ENCODE measurements around the gene CCNE1. TPM values are rescaled to one million over a fixed set of nuclear protein-coding genes. Genes with fewer than 3 reads are reported as not detected.
A peak's percentile ranks its signal among the peaks of the same experiment; 100 is the strongest.

CCNE1 gene
- total and polyA plus RNA-seq, 2 donors from 2014 or later = 1.3 to 1.4 TPM

GRCh38 chr19:29779921-29780320 is 31.9 kb upstream of the CCNE1 start:
- Histone ChIP-seq H3K27me3 (ENCODE audit: control insufficient read depth, insufficient read depth, low read length) (no peaks in the 10 kb centered on the region), H3K27ac (ENCODE audit: low read depth in 2 of 2, low read length in 2 of 2) (no peak overlapping the region), H3K9ac (ENCODE audit: low read length in 3 of 3) (no peak overlapping the region), H3K4me3 (ENCODE audit: low read length in 3 of 3) (no peak overlapping the region), H3K4me1 (ENCODE audit: control insufficient read depth in 2 of 3, insufficient read depth in 2 of 3, low read depth in 1 of 3, low read length in 3 of 3) (peaks cover 0 to 2% (median 0%) of the 10 kb centered on the region in 3 donors), H3K36me3 (ENCODE audit: control insufficient read depth in 2 of 3, insufficient read depth in 3 of 3, low read length in 3 of 3) (no peaks in the 10 kb centered on the region), H3K9me3 (ENCODE audit: control insufficient read depth in 2 of 3, insufficient read depth in 1 of 3, low read length in 3 of 3) (no peaks in the 10 kb centered on the region)
- intact Hi-C loops (cut with DNase I) = no loop called here
- DNase-seq (no peak), FAIRE-seq (no peak)
- TF ChIP-seq CTCF (IDR thresholded peaks at IDR 0.05; ENCODE audit: borderline replicate concordance, extremely low read depth, insufficient read depth) = no peak

- H3K36me3 ChIP-seq (ENCODE audit: control insufficient read depth in 2 of 3, insufficient read depth in 3 of 3, low read length in 3 of 3) = no peaks in the 10 kb centered on the region
- no peaks in the 10 kb centered on the region for H3K9me3 ChIP-seq (ENCODE audit: control insufficient read depth in 2 of 3, insufficient read depth in 1 of 3, low read length in 3 of 3)
- H3K27me3 ChIP-seq (ENCODE audit: control insufficient read depth, insufficient read depth, low read length) = no peaks in the 10 kb centered on the region
- H3K4me1 ChIP-seq (ENCODE audit: control insufficient read depth in 2 of 3, insufficient read depth in 2 of 3, low read depth in 1 of 3, low read length in 3 of 3) = no peaks in the 10 kb centered on the region
- no peak overlapping the region for H3K27ac ChIP-seq (ENCODE audit: low read depth in 2 of 2, low read length in 2 of 2)
- intact Hi-C loops (cut with DNase I) = no loop called here
- no peak overlapping the region for H3K9ac ChIP-seq (ENCODE audit: low read length in 3 of 3)
- H3K4me3 ChIP-seq (ENCODE audit: low read length in 3 of 3) = no peak overlapping the region
- TF ChIP-seq CTCF (IDR thresholded peaks at IDR 0.05; ENCODE audit: borderline replicate concordance, extremely low read depth, insufficient read depth) = no peak
- peak in 2 of 5 donors; percentile 58 to 75 for DNase-seq
- no peak for FAIRE-seq
These were observed 30.2 kb upstream of the CCNE1 start for GRCh38 chr19:29781386-29782259.

GRCh38 chr19:29782260-29782580 is 29.6 kb upstream of the CCNE1 start:
- H3K4me1 ChIP-seq (ENCODE audit: control insufficient read depth in 2 of 3, insufficient read depth in 2 of 3, low read depth in 1 of 3, low read length in 3 of 3) = no peaks in the 10 kb centered on the region
- no peaks in the 10 kb centered on the region for H3K36me3 ChIP-seq (ENCODE audit: control insufficient read depth in 2 of 3, insufficient read depth in 3 of 3, low read length in 3 of 3)
- FAIRE-seq (no peak), DNase-seq (no peak)
- no peak overlapping the region for H3K9ac ChIP-seq (ENCODE audit: low read length in 3 of 3)
- no peak for TF ChIP-seq CTCF (IDR thresholded peaks at IDR 0.05; ENCODE audit: borderline replicate concordance, extremely low read depth, insufficient read depth)
- intact Hi-C loops (cut with DNase I) = no loop called here
- H3K4me3 ChIP-seq (ENCODE audit: low read length in 3 of 3) = no peak overlapping the region
- no peaks in the 10 kb centered on the region for H3K9me3 ChIP-seq (ENCODE audit: control insufficient read depth in 2 of 3, insufficient read depth in 1 of 3, low read length in 3 of 3)
- no peaks in the 10 kb centered on the region for H3K27me3 ChIP-seq (ENCODE audit: control insufficient read depth, insufficient read depth, low read length)
- no peak overlapping the region for H3K27ac ChIP-seq (ENCODE audit: low read depth in 2 of 2, low read length in 2 of 2)
